Sigmoid colon (tissue), 7 donors: ENCODE measurements around the gene ZNF232. TPM values are rescaled to one million over a fixed set of nuclear protein-coding genes. Genes with fewer than 3 reads are reported as not detected.
"Not testable (repeated sequence)": the region's sequence is repeated elsewhere in the genome, so short reads cannot be mapped to it uniquely, and the experiment has no call there.

Source experiments
- DNase-seq: peaks from one replicate; pipeline ENCODE4 v3.0.0-alpha.2; 2019
- H3K27ac ChIP-seq, 4 donors: fragments of 200-600 bp; sonication (generic); one replicate each; pipeline ENCODE4 v1.5.1; 2016 to 2019; ENCODE audit warnings: mild to moderate bottlenecking in 1 of 4
- H3K27me3 ChIP-seq, 3 donors: fragments of 200-600 bp; sonication (generic); one replicate each; pipeline ENCODE4 v1.5.1; 2019; ENCODE audit warnings: mild to moderate bottlenecking in 1 of 3
- H3K36me3 ChIP-seq, 4 donors: fragments of 200-600 bp; sonication (generic); one replicate each; pipeline ENCODE4 v1.5.1; 2016 to 2019
- H3K4me1 ChIP-seq, 4 donors: fragments of 200-600 bp; sonication (generic); one replicate each; pipeline ENCODE4 v1.5.1; 2017 to 2019
- H3K4me3 ChIP-seq, 4 donors: fragments of 200-600 bp; sonication (generic); one replicate each; pipeline ENCODE4 v1.5.1; 2017 to 2019; ENCODE audit warnings: mild to moderate bottlenecking in 2 of 4, moderate library complexity in 1 of 4
- H3K9me3 ChIP-seq, 4 donors: fragments of 200-600 bp in 3 of 4; sonication (generic) in 3 of 4; one replicate each; pipeline versions ENCODE4 v1.5.1 to v1.6.1; 2013 to 2019
- EP300 ChIP-seq, 4 donors: sonication (generic); formaldehyde crosslinking; IDR thresholded peaks; one replicate each; pipeline ENCODE4 v1.6.1; 2017; ENCODE audit warnings: antibody characterized with exemption in 4 of 4
- POLR2A ChIP-seq, 2 donors: fragments of 450-650 bp; IDR thresholded peaks; one replicate each; pipeline ENCODE4 v1.6.1; 2016; ENCODE audit warnings: antibody characterized with exemption in 2 of 2, mild to moderate bottlenecking in 2 of 2, moderate library complexity in 2 of 2
- POLR2AphosphoS5 ChIP-seq, 4 donors: sonication (generic); formaldehyde crosslinking; IDR thresholded peaks; one replicate each; pipeline ENCODE4 v1.6.1; 2017; ENCODE audit warnings: antibody characterized with exemption in 4 of 4
- WGBS, 2 donors: extraction: QIAGEN DNeasy Blood & Tissue Kit; methylation state at CpG; one replicate each; pipeline ENCODE4 v1.1.7; 2013; 5-methylcytosine and 5-hydroxymethylcytosine counted together
- intact Hi-C: fragments of 100-400 bp; cut with DNase I; formaldehyde crosslinking; loops from one replicate; pipeline ENCODE4 v1.15.1; 2023
- polyA plus RNA-seq, 3 donors: library from polyadenylated mRNA; stranded (reverse); fragments of 200-250 nt; gene quantifications; one replicate each; pipeline ENCODE4 v1.2.3, GENCODE V29; 2013
- total RNA-seq, 4 donors: library from RNA; depleted of rRNA; stranded (reverse); fragments of >200 nt; gene quantifications; one replicate each; pipeline ENCODE4 v1.1.0, GENCODE V29; 2016
- TF ChIP-seq, protein P1 (sequence below), 4 experiments: fragments of 450-650 bp in 3 of 4; fragments of 200-600 bp in 1 of 4; IDR thresholded peaks; one replicate each; pipeline ENCODE4 v1.5.1; 2016 to 2019; ENCODE audit warnings: antibody characterized with exemption in 4 of 4, mild to moderate bottlenecking in 3 of 4, moderate library complexity in 2 of 4
- donor health status: healthy with polysubstance abuse.
- donor health status: Bipolar disorder and iron deficiency.
- donor health status: healthy.

ZNF232 gene
- total and polyA plus RNA-seq, 7 donors = 4.8 to 15.3 (median 8.7) TPM

GRCh38 chr17:5126719-5127488 is 15.2 kb upstream of the ZNF232 start:
- no peak overlapping the region for H3K4me3 ChIP-seq
- WGBS, 2 donors = 82 to 89% methylated on average over 17 of the region's 17 CpGs
- H3K36me3 ChIP-seq = no peaks in the 10 kb centered on the region
- H3K9me3 ChIP-seq = no peaks in the 10 kb centered on the region
- intact Hi-C loops = no loop called here
- peaks cover 0 to 15% (median 8%) of the 10 kb centered on the region in 4 donors for H3K4me1 ChIP-seq
- no peak for DNase-seq
- H3K27ac ChIP-seq = no peak overlapping the region
- no peak for TF ChIP-seq POLR2AphosphoS5 (IDR thresholded peaks at IDR 0.05)
- TF ChIP-seq EP300 (IDR thresholded peaks at IDR 0.05) = no peak
- TF ChIP-seq POLR2A (IDR thresholded peaks at IDR 0.05) = no peak
- TF ChIP-seq, protein P1, sequence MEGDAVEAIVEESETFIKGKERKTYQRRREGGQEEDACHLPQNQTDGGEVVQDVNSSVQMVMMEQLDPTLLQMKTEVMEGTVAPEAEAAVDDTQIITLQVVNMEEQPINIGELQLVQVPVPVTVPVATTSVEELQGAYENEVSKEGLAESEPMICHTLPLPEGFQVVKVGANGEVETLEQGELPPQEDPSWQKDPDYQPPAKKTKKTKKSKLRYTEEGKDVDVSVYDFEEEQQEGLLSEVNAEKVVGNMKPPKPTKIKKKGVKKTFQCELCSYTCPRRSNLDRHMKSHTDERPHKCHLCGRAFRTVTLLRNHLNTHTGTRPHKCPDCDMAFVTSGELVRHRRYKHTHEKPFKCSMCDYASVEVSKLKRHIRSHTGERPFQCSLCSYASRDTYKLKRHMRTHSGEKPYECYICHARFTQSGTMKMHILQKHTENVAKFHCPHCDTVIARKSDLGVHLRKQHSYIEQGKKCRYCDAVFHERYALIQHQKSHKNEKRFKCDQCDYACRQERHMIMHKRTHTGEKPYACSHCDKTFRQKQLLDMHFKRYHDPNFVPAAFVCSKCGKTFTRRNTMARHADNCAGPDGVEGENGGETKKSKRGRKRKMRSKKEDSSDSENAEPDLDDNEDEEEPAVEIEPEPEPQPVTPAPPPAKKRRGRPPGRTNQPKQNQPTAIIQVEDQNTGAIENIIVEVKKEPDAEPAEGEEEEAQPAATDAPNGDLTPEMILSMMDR (IDR thresholded peaks at IDR 0.05) = no peak
- peaks cover 5 to 21% (median 11%) of the 10 kb centered on the region in 3 donors for H3K27me3 ChIP-seq

DNA sequence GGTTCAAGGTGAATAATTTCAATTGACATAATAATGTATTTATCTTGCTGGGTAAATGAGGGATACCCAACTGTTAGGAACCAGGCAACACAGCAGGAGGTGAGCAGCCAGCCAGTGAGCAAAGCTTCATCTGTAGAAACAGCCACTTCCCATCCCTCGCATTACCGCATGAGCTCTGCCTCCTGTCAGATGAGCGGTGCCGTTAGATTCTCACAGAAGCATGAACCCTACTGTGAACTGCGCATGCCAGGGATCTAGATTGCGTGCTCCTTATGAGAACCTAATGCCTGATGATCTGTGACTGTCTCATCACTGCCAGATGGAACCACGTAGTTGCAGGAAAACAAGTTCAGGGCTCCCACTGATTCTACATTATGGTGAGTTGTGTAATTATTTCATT is 13.2 kb upstream of the ZNF232 start:
- H3K9me3 ChIP-seq, H3K36me3 ChIP-seq, DNase-seq, intact Hi-C loops, H3K4me3 ChIP-seq, H3K27ac ChIP-seq: not testable (repeated sequence)
- H3K4me1 ChIP-seq = peaks cover 0 to 16% (median 8%) of the 10 kb centered on the region in 4 donors
- peaks cover 5 to 25% (median 11%) of the 10 kb centered on the region in 3 donors for H3K27me3 ChIP-seq
- 89 to 92% methylated on average over 7 of the region's 7 CpGs for WGBS, 2 donors

GRCh38 chr17:5124125-5124760 is 12.6 kb upstream of the ZNF232 start:
- H3K27ac ChIP-seq, intact Hi-C loops, H3K36me3 ChIP-seq, H3K9me3 ChIP-seq, H3K4me3 ChIP-seq: not testable (repeated sequence)
- whole genome bisulfite sequencing, 2 donors = 71 to 82% methylated on average over 5 of the region's 5 CpGs
- peak; percentile 37 for DNase-seq
- Histone ChIP-seq H3K27me3 (peaks cover 5 to 25% (median 11%) of the 10 kb centered on the region in 3 donors), H3K4me1 (peaks cover 0 to 16% (median 8%) of the 10 kb centered on the region in 4 donors)

- TF ChIP-seq, protein P1 (IDR thresholded peaks at IDR 0.05) = no peak
- TF ChIP-seq EP300 (IDR thresholded peaks at IDR 0.05) = no peak
- TF ChIP-seq POLR2AphosphoS5 (IDR thresholded peaks at IDR 0.05) = no peak
- no peak for TF ChIP-seq POLR2A (IDR thresholded peaks at IDR 0.05)
- peak; percentile 60 for DNase-seq
- WGBS, 2 donors = 55 to 56% methylated on average over 53 of the region's 53 CpGs
These were observed 11.9 kb upstream of the ZNF232 start for GRCh38 chr17:5123343-5124124.

DNA sequence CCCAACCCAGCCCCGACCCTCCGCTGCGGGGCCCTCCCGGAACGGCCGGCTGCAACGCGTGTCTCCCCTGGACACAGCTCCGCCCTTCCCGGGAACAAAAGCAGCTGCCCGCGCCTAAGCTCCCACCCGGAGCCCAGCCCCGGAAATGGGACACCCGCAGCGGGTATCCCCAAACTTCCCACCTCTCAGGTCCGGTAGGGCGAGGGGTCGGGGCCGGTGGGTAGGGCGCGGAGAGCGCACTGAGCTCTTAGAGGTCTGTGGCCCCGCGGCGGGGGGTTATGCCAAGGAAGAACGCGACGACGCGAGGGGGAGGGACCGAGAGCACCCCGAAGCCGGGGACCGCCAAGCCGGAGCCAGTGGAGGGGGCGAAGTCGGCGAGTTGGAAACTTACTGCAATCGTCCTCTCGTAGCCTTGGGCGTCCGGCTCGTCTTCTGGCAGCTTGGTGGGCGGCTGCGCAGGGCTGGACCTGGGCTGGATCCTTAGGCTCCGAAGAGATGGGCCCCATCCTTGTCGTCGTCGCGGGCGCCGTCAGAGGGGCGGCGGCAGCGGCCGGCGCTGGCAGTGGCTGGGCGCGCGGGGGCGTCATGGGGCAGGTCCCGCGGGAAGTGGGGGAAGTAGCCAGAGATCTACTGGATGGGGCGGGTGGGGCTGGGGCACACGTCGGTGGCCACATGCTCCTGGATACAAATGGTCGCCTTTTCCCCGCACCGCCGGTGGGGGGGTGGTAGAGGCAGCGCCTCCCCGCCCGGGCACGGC is 11.1 kb upstream of the ZNF232 start:
- Histone ChIP-seq H3K27ac (peak overlapping the region in 3 of 4 donors; percentile 39 to 72 (median 40)), H3K4me1 (peaks cover 0 to 16% (median 8%) of the 10 kb centered on the region in 4 donors)
- intact Hi-C loops = no loop called here

More at GRCh38 chr17:5123343-5124124, 11.9 kb upstream of the ZNF232 start:
- Histone ChIP-seq H3K27ac (peak overlapping the region in 2 of 4 donors; percentile 40 to 72), H3K9me3 (no peaks in the 10 kb centered on the region), H3K4me1 (peaks cover 0 to 16% (median 8%) of the 10 kb centered on the region in 4 donors), H3K4me3 (peak overlapping the region; percentile 41 to 56 (median 52)), H3K27me3 (peaks cover 5 to 25% (median 11%) of the 10 kb centered on the region in 3 donors), H3K36me3 (no peaks in the 10 kb centered on the region)
- intact Hi-C loops = no loop called here

DNA sequence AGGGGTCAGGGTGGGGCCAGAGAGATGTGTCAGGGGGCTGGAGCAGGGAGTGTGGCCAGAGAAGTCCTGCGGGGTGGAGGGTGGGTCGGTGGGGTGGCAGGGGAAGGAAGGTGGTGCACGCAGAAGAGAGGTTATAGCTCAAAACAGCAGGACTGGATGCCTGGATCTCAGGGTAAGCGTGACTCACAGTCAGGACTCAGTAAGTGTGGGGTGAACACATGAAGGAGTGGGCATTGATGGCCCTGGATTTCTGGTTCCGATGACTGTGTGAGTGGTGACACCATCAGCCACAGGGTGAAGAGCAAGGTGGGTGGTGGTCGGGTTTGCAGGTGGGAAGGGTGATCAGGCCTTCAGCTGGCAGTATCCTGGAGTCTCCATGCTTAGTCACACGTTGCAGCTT is 10.4 kb upstream of the ZNF232 start:
- Histone ChIP-seq H3K4me1 (peaks cover 0 to 16% (median 8%) of the 10 kb centered on the region in 4 donors), H3K27me3 (peaks cover 5 to 32% (median 11%) of the 10 kb centered on the region in 3 donors), H3K27ac (peak overlapping the region in 2 of 4 donors; percentile 40 to 72), H3K4me3 (peak overlapping the region; percentile 41 to 56 (median 52))
- H3K9me3 ChIP-seq, intact Hi-C loops, H3K36me3 ChIP-seq: not testable (repeated sequence)
- DNase-seq = peak; percentile 41
- 74 to 84% methylated on average over 7 of the region's 7 CpGs for WGBS, 2 donors

More for the DNA sequence above, 11.1 kb upstream of the ZNF232 start:
- H3K4me3 ChIP-seq = peak overlapping the region; percentile 41 to 56 (median 52)
- peak; percentile 68 for DNase-seq
- H3K36me3 ChIP-seq = no peaks in the 10 kb centered on the region
- peak in 2 of 4 donors; percentile 61 to 62 for TF ChIP-seq POLR2AphosphoS5 (IDR thresholded peaks at IDR 0.05)
- TF ChIP-seq EP300 (IDR thresholded peaks at IDR 0.05) = no peak
- no peaks in the 10 kb centered on the region for H3K9me3 ChIP-seq
- WGBS, 2 donors = 3 to 8% methylated on average over 75 of the region's 75 CpGs
- H3K27me3 ChIP-seq = peaks cover 5 to 25% (median 11%) of the 10 kb centered on the region in 3 donors
